Measurements from ENCODE around the gene UBAC2. TPM values are rescaled to one million over a fixed set of nuclear protein-coding genes. Genes with fewer than 3 reads are reported as not detected.
A peak's percentile ranks its signal among the peaks of the same experiment; 100 is the strongest.

Gene UBAC2
- total and polyA plus RNA-seq, 2 donors (not counting 1 experiment from before 2014, with no cell fraction given), result 32.4 to 87.4 TPM

DNA sequence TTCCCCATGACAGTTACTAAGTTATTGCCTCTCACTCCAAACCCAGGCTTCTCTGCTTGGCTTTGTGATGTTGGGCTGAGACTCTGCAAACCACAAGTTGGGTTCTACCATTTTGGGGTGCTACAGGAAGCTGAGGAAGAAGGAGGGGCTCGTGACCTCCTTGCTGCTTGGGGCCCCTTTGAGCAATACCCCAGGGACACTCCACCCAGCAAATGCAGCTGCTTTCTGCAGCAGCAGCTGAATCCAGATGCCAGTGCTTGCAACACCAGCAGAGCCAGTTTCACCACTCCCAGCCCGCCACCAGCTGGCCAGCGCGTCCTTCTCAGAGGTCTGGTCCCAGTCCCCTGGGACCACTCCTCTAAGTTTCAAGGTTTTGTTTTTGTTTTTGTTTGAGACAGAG is 22.0 kb upstream of the UBAC2 start:
- H3K27ac ChIP-seq (ENCODE audit: insufficient read depth, low read length), result no peak overlapping the region
- H3K36me3 ChIP-seq (ENCODE audit: control insufficient read depth, insufficient read depth, low read length), result no peaks in the 10 kb centered on the region
- no peaks in the 10 kb centered on the region for H4K20me1 ChIP-seq (ENCODE audit: control insufficient read depth, extremely low read depth, insufficient read depth, low read length)
- no peak overlapping the region for H2AFZ ChIP-seq (ENCODE audit: low read length)
- no peak overlapping the region for H3K4me2 ChIP-seq (ENCODE audit: extremely low read depth, insufficient read depth, low read length)
- H3K9ac ChIP-seq (ENCODE audit: insufficient read depth, low read length), result no peak overlapping the region
- no peaks in the 10 kb centered on the region for H3K9me3 ChIP-seq (ENCODE audit: control insufficient read depth, insufficient read depth, low read depth, low read length)
- H3K4me1 ChIP-seq (ENCODE audit: control insufficient read depth, extremely low read depth, insufficient read depth, low read length), result no peaks in the 10 kb centered on the region
- H3K4me3 ChIP-seq (replicated peaks in 1 of 4; ENCODE audit: control extremely low read depth in 1 of 4, insufficient read depth in 1 of 4, low read depth in 3 of 4, low read length in 4 of 4), result no peak overlapping the region
- DNase-seq (ENCODE audit: low read depth in 2 of 2), result peak in 1 of 2 donors; percentile 37
- H3K79me2 ChIP-seq (ENCODE audit: control insufficient read depth, insufficient read depth, low read length), result no peaks in the 10 kb centered on the region
- H3K27me3 ChIP-seq (ENCODE audit: control insufficient read depth, insufficient read depth, low read length), result no peaks in the 10 kb centered on the region
- TF ChIP-seq EZH2 (IDR thresholded peaks at IDR 0.05; ENCODE audit: low read length, missing control alignments), result no peak
- TF ChIP-seq, protein P1, sequence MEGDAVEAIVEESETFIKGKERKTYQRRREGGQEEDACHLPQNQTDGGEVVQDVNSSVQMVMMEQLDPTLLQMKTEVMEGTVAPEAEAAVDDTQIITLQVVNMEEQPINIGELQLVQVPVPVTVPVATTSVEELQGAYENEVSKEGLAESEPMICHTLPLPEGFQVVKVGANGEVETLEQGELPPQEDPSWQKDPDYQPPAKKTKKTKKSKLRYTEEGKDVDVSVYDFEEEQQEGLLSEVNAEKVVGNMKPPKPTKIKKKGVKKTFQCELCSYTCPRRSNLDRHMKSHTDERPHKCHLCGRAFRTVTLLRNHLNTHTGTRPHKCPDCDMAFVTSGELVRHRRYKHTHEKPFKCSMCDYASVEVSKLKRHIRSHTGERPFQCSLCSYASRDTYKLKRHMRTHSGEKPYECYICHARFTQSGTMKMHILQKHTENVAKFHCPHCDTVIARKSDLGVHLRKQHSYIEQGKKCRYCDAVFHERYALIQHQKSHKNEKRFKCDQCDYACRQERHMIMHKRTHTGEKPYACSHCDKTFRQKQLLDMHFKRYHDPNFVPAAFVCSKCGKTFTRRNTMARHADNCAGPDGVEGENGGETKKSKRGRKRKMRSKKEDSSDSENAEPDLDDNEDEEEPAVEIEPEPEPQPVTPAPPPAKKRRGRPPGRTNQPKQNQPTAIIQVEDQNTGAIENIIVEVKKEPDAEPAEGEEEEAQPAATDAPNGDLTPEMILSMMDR (conservative IDR thresholded peaks at IDR 0.05 in 1 of 2, IDR thresholded peaks at IDR 0.05 in 1 of 2; ENCODE audit: low read depth in 1 of 2, low read length in 2 of 2), result no peak

DNA sequence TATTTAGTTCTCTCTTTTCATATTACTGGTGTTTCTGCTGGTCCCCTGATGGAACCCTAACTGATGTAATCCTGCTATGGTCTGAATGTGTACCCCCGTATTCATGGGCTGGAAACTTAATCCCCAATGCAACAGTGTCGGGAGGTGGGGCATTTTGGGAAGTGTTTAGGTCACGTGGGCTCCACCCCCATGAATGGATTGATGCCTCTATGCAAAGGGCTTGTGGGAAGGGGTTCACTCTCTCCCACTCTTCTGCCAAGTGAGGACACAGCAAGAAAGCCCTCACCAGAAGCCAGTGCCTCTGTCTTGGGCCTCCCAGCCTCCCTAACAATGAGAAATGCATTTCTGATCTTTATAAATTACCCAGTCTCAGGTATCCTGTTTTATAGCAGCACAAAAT is 21.2 kb upstream of the UBAC2 start:
- H3K79me2 ChIP-seq (ENCODE audit: control insufficient read depth, insufficient read depth, low read length), result no peaks in the 10 kb centered on the region
- H3K36me3 ChIP-seq (ENCODE audit: control insufficient read depth, insufficient read depth, low read length), result no peaks in the 10 kb centered on the region
- H3K4me3 ChIP-seq (replicated peaks in 1 of 4; ENCODE audit: control extremely low read depth in 1 of 4, insufficient read depth in 1 of 4, low read depth in 3 of 4, low read length in 4 of 4), result no peak overlapping the region
- H2AFZ ChIP-seq (ENCODE audit: low read length), result no peak overlapping the region
- H3K27me3 ChIP-seq (ENCODE audit: control insufficient read depth, insufficient read depth, low read length), result no peaks in the 10 kb centered on the region
- H4K20me1 ChIP-seq (ENCODE audit: control insufficient read depth, extremely low read depth, insufficient read depth, low read length), result no peaks in the 10 kb centered on the region
- no peaks in the 10 kb centered on the region for H3K9me3 ChIP-seq (ENCODE audit: control insufficient read depth, insufficient read depth, low read depth, low read length)
- no peaks in the 10 kb centered on the region for H3K4me1 ChIP-seq (ENCODE audit: control insufficient read depth, extremely low read depth, insufficient read depth, low read length)
- H3K4me2 ChIP-seq (ENCODE audit: extremely low read depth, insufficient read depth, low read length), result no peak overlapping the region
- H3K27ac ChIP-seq (ENCODE audit: insufficient read depth, low read length), result no peak overlapping the region
- H3K9ac ChIP-seq (ENCODE audit: insufficient read depth, low read length), result no peak overlapping the region
- no peak for DNase-seq (ENCODE audit: low read depth in 2 of 2)
- TF ChIP-seq, protein P1 (conservative IDR thresholded peaks at IDR 0.05 in 1 of 2, IDR thresholded peaks at IDR 0.05 in 1 of 2; ENCODE audit: low read depth in 1 of 2, low read length in 2 of 2), result no peak
- TF ChIP-seq EZH2 (IDR thresholded peaks at IDR 0.05; ENCODE audit: low read length, missing control alignments), result no peak

DNA sequence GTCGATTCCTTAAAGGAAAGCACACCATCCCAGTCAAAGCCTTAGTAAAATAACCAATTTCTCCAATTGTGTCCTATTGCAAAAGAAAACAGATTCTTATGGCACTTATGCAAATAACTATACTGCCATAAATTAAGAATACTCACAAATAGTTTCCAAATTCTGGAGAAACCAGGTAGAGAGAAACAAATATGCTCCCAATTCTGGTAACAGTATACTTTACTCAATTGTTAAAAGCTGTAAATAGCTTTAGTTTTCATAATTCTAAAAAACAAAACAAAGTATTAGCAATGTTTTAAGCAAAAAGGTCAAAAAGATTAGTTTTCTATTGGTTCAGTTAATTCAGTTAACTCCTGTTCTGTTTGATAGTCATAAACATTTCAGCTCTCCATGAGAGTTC is 18.2 kb upstream of the UBAC2 start:
- peak in 1 of 2 donors; percentile 18 for DNase-seq (ENCODE audit: low read depth in 2 of 2)
- TF ChIP-seq, protein P1 (conservative IDR thresholded peaks at IDR 0.05 in 1 of 2, IDR thresholded peaks at IDR 0.05 in 1 of 2; ENCODE audit: low read depth in 1 of 2, low read length in 2 of 2), result no peak
- no peak for TF ChIP-seq EZH2 (IDR thresholded peaks at IDR 0.05; ENCODE audit: low read length, missing control alignments)
- Histone ChIP-seq H3K9me3 (ENCODE audit: control insufficient read depth, insufficient read depth, low read depth, low read length) (no peaks in the 10 kb centered on the region), H3K27me3 (ENCODE audit: control insufficient read depth, insufficient read depth, low read length) (no peaks in the 10 kb centered on the region), H2AFZ (ENCODE audit: low read length) (no peak overlapping the region), H3K4me2 (ENCODE audit: extremely low read depth, insufficient read depth, low read length) (no peak overlapping the region), H4K20me1 (ENCODE audit: control insufficient read depth, extremely low read depth, insufficient read depth, low read length) (no peaks in the 10 kb centered on the region), H3K9ac (ENCODE audit: insufficient read depth, low read length) (no peak overlapping the region), H3K79me2 (ENCODE audit: control insufficient read depth, insufficient read depth, low read length) (no peaks in the 10 kb centered on the region), H3K4me1 (ENCODE audit: control insufficient read depth, extremely low read depth, insufficient read depth, low read length) (no peaks in the 10 kb centered on the region), H3K27ac (ENCODE audit: insufficient read depth, low read length) (no peak overlapping the region), H3K36me3 (ENCODE audit: control insufficient read depth, insufficient read depth, low read length) (no peaks in the 10 kb centered on the region), H3K4me3 (replicated peaks in 1 of 4; ENCODE audit: control extremely low read depth in 1 of 4, insufficient read depth in 1 of 4, low read depth in 3 of 4, low read length in 4 of 4) (no peak overlapping the region)

Data from fibroblast of lung (primary cell).